ENCODE measurements around the gene MNDA.
"Not testable (repeated sequence)": the region's sequence is repeated elsewhere in the genome, so short reads cannot be mapped to it uniquely, and the experiment has no call there.

Gene MNDA

DNA sequence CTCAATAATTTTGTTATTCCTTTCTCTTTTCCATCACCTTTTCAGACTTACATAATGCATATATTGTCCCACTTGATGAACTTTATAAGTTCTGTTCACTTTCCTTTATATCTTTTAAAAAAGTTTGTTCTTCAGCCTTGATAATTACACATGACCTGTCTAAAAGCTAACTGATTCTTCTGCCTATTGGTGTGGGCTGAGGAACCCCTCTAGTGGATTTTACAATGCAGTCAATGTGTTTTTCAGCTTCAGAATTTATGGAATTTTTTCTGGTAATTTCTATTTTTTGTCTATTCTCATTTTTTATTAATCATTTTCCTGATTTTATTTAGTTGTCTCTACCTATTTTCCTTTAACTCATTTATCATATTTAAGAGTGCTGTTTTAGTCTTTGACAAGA is 7.5 kb downstream of the MNDA start:
- Mint-ChIP-seq H3K27ac (no peak overlapping the region), H3K4me1 (no peaks in the 10 kb centered on the region), H3K27me3 (ENCODE audit: low read depth) (no peaks in the 10 kb centered on the region), H3K36me3 (ENCODE audit: low read depth) (no peaks in the 10 kb centered on the region), H3K4me3 (no peak overlapping the region), H3K9me3 (no peaks in the 10 kb centered on the region)
- TF ChIP-seq, protein P1, sequence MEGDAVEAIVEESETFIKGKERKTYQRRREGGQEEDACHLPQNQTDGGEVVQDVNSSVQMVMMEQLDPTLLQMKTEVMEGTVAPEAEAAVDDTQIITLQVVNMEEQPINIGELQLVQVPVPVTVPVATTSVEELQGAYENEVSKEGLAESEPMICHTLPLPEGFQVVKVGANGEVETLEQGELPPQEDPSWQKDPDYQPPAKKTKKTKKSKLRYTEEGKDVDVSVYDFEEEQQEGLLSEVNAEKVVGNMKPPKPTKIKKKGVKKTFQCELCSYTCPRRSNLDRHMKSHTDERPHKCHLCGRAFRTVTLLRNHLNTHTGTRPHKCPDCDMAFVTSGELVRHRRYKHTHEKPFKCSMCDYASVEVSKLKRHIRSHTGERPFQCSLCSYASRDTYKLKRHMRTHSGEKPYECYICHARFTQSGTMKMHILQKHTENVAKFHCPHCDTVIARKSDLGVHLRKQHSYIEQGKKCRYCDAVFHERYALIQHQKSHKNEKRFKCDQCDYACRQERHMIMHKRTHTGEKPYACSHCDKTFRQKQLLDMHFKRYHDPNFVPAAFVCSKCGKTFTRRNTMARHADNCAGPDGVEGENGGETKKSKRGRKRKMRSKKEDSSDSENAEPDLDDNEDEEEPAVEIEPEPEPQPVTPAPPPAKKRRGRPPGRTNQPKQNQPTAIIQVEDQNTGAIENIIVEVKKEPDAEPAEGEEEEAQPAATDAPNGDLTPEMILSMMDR (IDR thresholded peaks at IDR 0.05; ENCODE audit: unreplicated experiment in 3 of 3) = no peak

DNA sequence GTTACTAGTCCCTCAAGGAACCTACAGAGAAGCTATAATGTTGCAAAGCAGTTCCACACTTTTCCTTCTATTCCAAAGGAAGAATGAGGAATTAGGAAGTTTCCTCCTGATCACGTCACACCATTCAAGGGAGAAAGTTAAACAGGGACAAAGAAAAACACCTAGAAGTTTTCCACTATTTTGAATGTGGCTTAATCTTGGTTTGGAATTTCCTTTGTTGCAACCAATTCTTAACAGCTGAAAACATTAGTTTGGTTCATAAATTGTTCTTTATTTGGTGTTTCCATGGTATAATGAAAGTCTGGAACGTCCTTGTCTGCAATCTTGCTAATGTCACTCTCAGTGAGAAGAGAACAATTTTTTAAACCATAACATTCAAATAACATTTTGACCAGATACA is 8.4 kb downstream of the MNDA start:
- Mint-ChIP-seq H3K27me3 (ENCODE audit: low read depth) (no peaks in the 10 kb centered on the region), H3K9me3 (no peaks in the 10 kb centered on the region), H3K4me1 (no peaks in the 10 kb centered on the region), H3K4me3 (no peak overlapping the region), H3K27ac (no peak overlapping the region), H3K36me3 (ENCODE audit: low read depth) (no peaks in the 10 kb centered on the region)
- TF ChIP-seq, protein P1 (IDR thresholded peaks at IDR 0.05; ENCODE audit: unreplicated experiment in 3 of 3) = no peak

DNA sequence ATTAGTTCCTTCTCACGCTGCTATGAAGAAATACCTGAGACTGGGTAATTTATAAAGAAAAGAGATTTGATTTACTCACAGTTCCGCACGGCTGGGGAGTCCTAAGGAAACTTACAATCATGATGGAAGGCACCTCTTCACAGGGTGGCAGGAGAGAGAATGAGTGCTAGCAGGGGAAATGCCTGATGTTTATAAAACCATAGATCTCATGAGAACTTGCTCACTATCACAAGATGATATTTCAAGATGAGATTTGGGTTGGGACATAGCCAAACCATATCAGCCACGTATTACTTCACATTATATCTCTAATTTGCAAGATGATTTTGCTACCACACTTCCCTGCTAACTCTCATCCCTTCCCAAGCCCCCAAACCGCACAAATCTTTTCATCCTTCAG is 9.1 kb downstream of the MNDA start:
- Mint-ChIP-seq H3K9me3 (no peaks in the 10 kb centered on the region), H3K4me1 (no peaks in the 10 kb centered on the region), H3K36me3 (ENCODE audit: low read depth) (no peaks in the 10 kb centered on the region), H3K27ac (no peak overlapping the region), H3K27me3 (ENCODE audit: low read depth) (no peaks in the 10 kb centered on the region), H3K4me3 (no peak overlapping the region)
- TF ChIP-seq, protein P1 (IDR thresholded peaks at IDR 0.05; ENCODE audit: unreplicated experiment in 3 of 3) = no peak

DNA sequence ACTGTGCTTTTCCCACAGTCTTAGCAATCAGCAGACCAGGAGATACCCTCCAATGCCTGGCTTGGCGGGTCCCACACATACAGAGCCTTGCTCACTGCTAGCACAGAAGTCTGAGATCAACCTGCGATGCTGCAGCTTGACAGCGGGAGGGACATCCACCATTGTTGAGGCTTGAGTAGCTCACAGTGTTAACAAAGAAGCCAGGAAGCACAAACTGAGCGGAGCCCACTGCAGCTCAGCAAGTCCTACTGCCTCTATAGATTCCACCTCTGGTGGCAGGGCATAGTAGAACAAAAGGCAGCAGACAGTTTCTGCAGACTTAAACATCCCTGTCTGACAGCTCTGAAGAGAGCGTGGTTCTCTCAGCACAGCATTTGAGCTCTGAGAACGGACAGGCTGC is 33.4 kb downstream of the MNDA start:
- Mint-ChIP-seq H3K27me3 (ENCODE audit: low read depth) (no peaks in the 10 kb centered on the region), H3K27ac (no peak overlapping the region), H3K9me3 (peaks cover 7% of the 10 kb centered on the region), H3K4me1 (no peaks in the 10 kb centered on the region), H3K4me3 (no peak overlapping the region), H3K36me3 (ENCODE audit: low read depth) (no peaks in the 10 kb centered on the region)
- TF ChIP-seq, protein P1 (IDR thresholded peaks at IDR 0.05; ENCODE audit: unreplicated experiment in 3 of 3) = no peak

DNA sequence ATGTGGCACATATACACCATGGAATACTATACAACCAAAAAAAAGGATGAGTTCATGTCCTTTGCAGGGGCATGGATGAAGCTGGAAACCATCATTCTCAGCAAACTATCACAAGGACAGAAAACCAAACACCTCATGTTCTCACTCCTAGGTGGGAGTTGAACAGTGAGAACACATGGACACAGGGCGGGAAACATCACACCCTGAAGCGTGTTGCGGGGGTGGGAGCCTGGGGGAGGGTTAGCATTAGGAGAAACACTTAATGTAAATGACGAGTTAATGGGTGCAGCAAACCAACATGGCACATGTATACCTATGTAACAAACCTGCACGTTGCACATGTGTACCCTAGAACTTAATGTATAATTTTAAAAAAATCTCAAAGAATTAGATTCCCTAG is 39.3 kb downstream of the MNDA start:
- H3K27ac Mint-ChIP-seq; H3K36me3 Mint-ChIP-seq (ENCODE audit: low read depth); H3K27me3 Mint-ChIP-seq (ENCODE audit: low read depth); H3K9me3 Mint-ChIP-seq; H3K4me3 Mint-ChIP-seq; H3K4me1 Mint-ChIP-seq: not testable (repeated sequence)

DNA sequence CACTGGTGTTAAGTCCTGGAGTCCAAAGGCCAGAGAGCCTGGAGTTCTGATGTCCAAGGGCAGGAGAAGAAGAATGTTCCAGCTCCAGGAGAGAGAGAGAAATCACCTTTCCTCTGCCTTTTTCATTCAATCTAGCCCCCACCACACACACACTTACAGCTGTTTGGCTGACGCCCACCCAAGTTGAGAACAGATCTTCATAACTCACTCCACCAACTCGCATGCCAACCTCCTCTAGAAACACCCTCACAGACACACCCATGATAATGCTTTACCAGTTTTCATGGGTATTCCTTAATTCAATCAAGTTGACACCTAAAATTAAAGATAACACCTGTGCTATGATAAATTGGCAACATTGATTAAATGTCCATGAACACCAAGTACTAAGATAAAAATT is 42.0 kb downstream of the MNDA start:
- H3K36me3 Mint-ChIP-seq (ENCODE audit: low read depth) = no peaks in the 10 kb centered on the region
- H3K4me1 Mint-ChIP-seq = no peaks in the 10 kb centered on the region
- H3K9me3 Mint-ChIP-seq = peaks cover 3% of the 10 kb centered on the region
- TF ChIP-seq, protein P1 (IDR thresholded peaks at IDR 0.05; ENCODE audit: unreplicated experiment in 3 of 3) = no peak
- H3K27ac Mint-ChIP-seq = no peak overlapping the region
- H3K27me3 Mint-ChIP-seq (ENCODE audit: low read depth) = no peaks in the 10 kb centered on the region
- H3K4me3 Mint-ChIP-seq = no peak overlapping the region

DNA sequence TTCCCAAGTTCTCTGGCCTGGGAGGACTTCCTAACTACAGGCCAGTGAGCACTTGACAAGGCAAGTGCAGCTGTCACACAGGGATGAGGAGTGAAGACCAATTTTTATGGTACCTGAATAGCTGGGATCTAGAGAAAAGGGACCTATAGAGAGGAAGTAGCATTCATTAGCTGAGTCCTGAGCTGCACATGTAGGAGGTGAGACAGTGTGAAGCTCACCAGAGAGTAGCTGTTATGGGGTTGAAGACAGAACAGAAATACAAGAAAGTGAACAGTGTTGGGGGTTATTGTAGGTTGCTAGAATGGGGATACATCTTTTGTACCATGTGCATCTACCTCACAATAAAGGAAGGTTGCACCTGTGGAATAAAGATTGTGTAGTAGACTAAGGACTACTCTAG is 62.5 kb downstream of the MNDA start:
- Mint-ChIP-seq H3K27me3 (ENCODE audit: low read depth) (no peaks in the 10 kb centered on the region), H3K27ac (no peak overlapping the region), H3K9me3 (peaks cover 4% of the 10 kb centered on the region), H3K4me1 (no peaks in the 10 kb centered on the region), H3K36me3 (ENCODE audit: low read depth) (no peaks in the 10 kb centered on the region), H3K4me3 (no peak overlapping the region)
- TF ChIP-seq, protein P1 (IDR thresholded peaks at IDR 0.05; ENCODE audit: unreplicated experiment in 3 of 3) = no peak
